Pulmonary artery endothelial cell (primary cell): ENCODE results near the gene SKAP2. TPM values are rescaled to one million over a fixed set of nuclear protein-coding genes. Genes with fewer than 3 reads are reported as not detected.
"Not testable (repeated sequence)": the region's sequence is repeated elsewhere in the genome, so short reads cannot be mapped to it uniquely, and the experiment has no call there.

Experiments used
- DNase-seq: peaks from one replicate; pipeline ENCODE4 v3.0.0-alpha.2; 2011; ENCODE audit warnings: low read depth, low spot score
- total RNA-seq: library from RNA; depleted of rRNA; stranded (reverse); fragments of >200 nt; gene quantifications from 2 replicates; pipeline ENCODE4 v1.2.3, GENCODE V29; 2014

SKAP2 gene
- total RNA-seq, 1 donor from 2014 or later, result 6.7 TPM

DNA sequence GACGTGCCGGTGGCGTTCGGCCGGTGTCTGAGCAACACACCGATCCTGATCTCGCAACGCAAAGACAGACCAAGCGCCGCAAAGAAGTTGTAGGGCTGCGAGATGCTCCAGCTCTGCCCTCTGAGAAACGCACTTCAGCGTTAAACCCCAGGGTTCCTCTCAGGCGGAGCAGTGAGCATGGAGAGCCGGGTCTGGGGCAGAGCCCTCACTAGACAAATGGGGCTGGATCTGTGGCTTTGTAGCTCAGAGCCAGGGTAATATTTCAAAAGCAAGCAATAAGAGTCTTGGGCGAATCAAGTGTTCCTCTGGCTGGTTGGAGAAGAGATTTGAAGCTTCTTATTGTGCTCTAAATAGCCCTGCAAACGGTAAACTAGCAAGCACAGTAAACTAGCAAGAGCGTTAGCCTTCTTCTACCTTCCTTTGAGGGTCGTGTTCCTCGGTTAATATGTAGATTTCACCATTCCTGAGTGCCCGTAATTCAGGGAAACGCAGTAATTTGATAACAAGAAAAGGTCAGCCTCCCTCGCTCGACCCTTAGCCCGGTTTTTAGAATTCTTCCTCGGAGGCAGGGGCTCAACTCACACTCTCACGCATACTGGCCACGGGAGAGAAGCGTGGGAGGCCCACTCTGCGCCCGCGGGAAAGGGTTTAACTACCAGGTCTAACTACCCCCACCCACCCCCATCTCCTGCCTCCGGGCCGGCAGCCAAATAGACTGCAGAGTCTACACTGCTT is 6.7 kb downstream of the SKAP2 start:
- DNase-seq, result no peak

DNA sequence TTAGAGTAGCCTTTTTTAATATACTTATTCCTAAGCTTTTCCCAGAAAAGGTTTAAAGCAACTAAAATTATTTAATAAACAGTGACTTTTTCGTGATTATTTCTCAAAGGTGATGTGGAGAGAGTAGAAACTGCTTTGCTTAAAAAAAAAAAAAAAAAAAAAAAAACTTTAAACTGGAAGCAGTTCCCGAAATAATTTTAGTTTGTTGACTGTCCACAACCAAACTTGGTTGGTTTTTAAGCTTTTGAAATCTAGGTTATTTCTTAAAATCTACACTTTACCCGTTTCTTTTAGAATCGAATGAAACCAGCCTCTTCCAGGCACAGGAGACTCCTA is 7.3 kb downstream of the SKAP2 start:
- DNase-seq, result no peak

DNA sequence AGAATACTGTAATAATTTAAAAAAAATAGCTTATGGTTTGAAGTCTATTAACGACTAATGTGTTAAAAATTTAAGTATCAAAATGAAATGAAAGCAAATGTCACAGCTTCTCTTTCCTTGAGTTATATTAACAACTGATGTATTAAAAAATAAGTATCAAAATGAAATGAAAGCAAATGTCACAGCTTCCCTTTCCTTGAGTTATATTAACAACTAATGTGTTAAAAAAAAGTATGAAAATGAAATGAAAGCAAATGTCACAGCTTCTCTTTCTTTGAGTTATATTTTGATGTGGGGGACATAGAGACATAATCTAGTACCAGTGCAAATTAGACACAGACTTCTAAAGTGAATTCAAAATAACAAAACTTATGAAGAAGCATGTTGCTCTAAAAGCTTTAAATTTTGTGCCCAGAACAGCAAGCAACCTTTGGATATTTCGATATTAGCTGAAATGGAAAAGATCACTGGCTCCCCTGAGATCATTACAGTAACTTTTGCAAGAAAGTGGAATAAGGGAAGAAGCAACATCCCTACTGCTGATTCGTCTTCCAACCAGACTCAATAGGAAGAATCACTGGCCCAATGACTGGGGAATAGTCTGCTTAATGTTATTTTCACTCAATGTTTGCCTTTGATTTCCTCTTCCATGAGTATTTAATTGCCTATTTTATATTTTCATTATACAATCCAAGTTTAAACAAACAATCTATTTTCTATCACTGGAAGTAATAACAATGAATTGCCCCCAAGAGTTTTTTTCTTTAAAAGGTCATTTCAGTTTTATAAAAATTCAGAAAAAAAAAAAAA is 8.0 kb downstream of the SKAP2 start:
- no peak for DNase-seq

DNA sequence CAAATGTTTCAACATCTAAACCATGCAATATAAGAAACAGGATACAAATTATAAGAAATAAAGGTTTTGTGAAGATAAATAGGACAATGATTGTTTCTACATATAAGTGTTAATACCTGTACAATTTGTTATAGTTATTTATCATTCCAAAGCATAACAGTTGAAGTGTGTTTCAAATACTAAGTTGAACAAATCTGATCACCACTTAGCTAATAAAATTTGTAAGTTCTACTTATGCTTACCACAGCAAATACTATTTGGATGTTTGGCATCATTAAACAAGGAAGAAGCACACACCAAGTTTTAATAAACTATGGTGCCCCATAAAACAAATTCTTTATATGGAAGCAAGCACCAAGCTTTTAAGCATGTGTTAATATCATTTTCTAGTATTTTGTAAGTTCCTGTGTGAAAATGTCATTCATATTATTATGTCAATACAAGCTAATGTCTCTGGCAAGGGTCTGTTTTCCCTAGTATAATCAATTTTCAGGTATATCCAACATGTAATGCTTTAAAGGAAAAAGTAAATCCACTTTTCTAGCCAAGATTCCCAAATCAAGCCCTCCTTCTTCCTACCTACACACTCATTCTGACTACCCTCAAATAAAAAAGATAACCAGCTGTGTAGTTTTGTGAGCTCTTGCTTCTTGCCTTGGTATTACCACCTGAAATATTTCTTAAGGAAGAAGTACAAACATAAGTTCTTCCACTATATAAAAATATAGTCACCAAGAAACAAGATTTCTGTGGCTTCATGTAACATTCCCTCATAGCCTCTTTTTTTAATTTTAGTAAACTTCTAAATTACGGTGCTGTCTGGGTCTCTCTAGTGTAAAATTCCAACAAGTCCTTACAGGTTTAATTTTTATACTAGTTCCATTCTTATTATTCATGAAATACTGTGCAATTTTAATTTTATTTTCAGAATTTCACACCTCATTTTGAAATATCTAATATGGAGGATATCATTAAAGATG is 9.2 kb downstream of the SKAP2 start:
- DNase-seq, result no peak

DNA sequence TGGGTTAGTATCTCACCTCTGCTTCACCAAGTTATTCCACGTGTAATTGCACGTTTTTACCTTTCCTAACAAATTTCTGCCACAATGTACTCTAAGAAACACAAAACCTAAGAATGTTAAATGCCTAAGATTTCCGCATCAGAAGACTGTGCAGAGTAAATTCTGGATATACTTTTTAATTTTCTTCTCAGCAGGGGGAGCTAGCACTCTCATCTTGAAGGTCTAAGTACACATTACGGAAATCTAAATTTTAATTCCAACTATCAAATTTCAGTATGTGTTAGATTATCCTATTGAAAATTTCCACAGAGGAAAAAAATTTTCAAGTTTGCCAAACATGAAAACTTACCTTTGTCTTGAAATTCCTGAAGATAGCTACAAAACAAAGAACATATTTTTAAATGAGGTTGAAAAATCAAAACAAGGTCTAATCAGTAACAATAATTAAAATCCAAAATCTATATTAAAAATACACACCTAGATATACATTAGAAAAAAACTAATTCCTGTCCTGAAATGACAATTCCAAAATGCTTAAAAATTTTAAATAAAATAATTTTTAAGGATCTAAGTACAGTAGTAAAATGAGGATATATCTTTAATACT is 10.5 kb downstream of the SKAP2 start:
- DNase-seq, result peak; percentile 19

DNA sequence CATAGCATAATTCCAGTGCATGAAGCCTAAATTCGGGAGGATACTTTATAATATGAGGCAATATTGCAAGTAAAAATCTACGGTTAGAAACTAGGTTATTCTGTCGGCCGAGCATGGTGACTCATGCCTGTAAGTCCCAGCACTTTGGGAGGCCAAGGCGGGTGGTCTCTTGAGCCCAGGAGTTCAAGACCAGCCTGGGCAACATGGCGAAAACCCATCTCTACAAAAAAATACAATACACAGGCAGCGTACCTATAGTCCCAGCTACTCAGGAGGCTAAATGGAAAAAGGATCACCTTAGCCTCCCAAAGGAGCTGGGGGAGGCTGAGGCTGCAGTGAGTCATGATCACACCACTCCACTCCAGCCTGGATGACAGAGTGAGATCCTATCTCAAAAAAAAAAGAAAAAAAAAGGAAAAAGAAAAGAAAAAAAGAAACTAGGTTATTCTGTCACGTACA is 14.2 kb downstream of the SKAP2 start:
- DNase-seq, result no peak

DNA sequence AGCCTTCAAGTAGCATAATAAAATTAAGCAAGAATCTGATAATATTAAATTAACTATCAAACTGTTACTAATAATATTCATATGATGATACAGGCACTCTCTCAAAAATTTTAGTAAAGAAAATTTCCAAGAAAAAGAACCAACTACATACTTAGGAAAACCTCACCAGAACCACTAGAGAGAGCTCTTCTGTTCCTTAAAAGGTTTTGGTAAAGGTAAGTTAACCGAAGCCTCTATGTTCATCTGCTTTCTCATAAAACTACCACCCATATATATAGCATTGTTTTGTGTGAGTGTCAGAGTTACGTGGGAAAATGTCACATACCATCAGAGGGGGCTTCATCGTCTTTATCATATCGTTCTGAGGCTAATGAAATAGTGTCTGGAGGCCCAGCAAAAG is 20.7 kb downstream of the SKAP2 start:
- DNase-seq, result no peak

DNA sequence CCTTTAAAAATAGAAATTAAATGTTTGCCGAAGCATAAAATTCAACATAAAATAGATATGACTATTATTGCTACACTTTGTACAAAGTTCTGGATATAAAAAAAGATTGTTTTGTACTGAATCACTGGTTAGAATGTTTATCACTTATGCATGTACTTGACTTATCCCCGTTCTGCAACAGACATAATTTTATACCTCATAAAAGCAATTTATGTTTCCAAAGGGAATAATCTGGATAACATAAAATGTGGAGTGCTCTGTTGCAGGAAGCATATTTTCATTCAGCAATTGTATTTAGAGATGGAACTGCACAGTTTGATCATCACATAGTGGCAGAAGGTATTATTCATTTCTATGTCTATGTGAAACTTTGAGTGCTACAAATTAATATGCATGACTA is 21.5 kb downstream of the SKAP2 start:
- DNase-seq, result no peak

DNA sequence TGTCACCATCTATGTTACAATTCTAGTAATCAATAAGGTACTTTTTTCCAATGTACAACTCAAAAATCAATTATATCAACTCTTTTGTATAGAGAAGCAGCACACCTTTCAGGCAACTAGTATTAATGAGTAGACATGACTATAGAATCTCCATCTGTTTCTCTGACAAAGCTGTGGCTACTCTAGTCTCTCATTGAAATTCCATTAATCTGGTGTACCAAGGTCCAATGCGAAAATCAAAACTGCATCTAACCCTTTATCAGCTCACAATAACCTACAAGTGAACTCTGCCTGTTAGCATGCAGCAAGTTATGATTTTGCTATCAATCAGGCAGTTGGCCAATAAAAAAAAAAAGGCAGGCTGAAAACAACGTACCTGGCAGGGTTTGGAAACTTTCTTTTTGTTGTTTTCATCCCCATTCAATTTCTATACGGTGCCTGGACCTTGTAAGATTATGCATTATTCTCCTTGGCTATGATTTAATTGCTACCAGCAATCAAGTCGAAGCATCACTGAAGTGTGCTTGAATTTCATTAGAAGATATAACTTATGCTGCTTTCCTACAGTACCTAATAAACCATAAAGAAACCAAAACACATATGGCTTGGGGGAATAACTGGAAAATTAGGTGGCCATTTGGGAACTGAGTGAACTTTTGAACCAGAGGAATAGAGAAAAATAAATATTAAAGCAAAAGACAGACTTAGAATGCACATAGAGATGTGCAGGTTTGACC is 23.2 kb downstream of the SKAP2 start:
- DNase-seq, result no peak

DNA sequence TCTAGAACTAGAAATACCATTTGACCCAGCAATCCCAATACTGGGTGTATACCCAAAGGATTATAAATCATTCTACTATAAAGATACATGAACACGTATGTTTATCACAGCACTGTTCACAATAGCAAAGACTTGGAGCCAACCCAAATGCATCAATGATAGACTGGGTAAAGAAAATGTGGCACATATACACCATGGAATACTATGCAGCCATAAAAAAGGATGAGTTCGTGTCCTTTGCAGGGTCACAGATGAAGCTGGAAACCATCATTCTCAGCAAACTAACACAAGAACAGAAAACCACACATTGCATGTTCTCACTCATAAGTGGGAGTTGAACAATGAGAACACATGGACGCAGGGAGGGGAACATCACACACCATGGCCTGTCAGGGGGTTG is 27.6 kb downstream of the SKAP2 start:
- DNase-seq, result not testable (repeated sequence)

DNA sequence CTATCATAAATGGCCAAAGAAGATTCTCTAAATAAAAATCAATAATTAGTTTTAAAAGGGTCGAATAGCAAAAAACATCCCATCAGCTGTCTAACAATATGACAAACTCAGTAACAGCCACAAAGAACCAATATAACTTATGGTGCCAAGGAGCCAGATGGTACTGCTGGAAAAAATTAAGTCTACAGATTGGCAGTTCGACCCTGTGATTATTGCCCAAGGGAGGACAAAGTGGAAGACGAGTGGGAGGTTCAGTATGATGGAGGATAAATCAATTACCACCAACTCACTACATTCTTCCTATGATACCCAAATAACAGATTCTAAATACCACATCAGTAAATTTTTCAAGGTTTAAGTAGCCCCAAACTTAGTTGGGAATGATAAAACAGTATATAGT is 49.0 kb downstream of the SKAP2 start:
- DNase-seq, result no peak

DNA sequence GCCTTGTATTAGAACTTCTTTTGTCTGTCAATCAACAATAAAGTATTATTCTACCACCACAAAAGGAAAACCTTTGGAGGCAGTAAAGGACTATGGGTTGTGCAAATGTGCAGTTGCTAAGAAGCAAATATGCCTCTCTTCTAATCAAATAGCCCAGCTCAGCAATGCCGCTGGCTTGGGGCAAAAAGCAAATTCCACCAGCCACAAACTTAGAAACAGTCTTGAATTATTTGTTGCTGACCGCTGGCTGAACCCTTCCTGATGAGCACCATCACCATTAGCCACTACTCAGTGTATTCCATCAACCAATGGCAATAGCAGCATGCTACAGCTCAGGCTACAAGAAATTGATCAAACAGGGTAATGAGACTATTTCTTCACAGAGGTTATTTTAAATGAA is 51.0 kb downstream of the SKAP2 start:
- DNase-seq, result no peak

DNA sequence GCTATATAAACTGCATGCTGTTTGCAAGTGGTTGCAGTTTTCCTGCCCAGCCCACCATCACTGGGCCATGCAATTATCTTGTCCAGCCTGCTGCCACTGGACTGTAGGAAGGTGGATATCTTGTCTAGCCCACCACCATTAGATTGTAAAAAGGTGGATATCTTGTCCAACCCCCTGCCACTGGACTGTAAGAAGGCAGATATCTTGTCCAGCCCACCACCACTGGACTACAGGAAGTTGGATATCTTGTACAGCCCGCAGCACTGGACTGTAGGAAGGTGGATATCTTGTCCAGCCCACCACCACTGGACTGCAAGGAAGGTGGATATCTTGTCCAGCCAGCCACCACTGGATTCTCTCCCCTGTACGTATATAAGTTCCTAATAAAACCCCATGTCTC is 69.8 kb downstream of the SKAP2 start:
- no peak for DNase-seq

DNA sequence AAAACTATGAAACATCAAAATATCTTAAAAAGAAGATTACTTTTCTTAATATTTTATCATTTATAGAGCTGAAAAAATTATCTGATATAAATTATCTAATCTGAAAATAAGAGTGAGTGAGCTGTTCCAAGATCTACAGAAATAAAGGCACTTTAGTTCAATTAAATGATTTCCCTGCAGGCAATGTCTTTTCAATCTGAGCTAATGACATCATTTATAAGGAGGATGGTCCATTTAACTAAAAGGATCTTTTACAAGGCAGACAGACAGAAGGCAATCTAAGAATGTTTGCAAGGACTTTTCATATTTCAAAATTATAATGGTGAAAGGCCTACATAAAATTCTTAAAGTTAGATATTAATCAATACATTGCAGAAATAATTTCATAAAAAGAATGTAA is 71.8 kb downstream of the SKAP2 start:
- no peak for DNase-seq

DNA sequence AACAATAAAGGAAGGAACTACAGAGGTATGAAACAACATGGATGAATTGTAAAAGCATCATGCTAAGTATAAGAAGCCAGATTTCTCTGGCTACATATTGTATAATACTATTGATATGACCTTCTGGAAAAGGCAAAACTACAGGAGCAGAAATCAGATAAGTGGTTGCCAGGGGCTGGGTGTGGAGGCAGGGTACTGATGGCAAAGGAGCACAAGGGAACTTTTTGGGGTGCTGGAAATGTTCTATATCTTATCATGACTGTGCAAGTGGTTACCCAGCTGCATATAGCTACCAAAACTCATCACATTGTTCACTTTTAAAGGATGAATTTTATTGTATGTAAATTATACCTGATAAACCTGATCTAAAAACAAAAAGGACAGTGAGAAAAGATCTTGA is 72.4 kb downstream of the SKAP2 start:
- DNase-seq, result no peak

DNA sequence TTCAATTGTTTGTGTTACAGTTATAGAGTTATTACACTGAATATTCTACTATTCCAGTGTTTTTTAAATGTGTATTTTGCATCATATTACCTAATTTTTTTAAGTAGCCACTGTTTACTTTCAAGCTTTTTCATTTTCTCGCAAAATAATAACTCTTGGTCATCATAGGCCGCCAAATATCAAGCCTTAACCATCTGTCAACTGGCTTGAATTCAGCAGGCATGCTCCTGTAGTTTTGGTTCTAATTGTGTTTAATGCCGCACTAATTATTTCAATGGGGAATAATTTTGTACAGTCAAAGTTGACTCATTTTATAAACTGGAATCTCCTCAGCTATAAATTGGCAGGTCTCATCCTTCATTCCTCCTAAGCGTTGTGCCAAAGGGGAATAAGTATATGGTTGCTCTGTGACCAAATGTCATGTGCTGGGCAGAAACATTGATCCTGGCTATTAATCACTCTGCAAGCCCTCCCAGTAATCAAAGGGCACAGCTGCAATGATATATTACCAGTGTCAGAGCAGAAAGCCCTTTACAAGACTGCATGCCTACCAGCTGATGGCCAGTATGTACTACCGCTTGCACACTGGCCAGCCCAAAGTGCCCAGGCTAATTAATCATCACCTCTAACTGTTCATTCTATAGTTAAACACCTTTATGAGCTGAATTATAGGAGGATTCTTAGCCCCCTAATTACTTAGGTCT is 74.8 kb downstream of the SKAP2 start:
- no peak for DNase-seq

DNA sequence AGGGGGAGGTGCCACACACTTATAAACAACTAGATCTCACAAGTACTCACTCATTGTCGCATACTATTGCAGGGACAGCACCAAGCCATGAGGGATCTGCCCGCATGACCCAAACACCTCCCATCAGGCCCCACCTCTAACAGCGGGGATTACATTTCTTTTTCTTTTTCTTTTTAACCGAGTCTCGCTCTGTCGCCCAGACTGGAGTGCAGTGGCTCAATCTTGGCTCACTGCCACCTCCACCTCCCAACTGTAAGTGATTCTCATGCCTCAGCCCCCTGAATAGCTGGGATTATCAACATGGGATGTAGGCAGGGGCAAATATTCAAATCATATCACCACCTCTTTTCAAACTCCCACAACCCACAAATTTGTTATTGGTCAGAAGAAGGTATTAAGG is 76.7 kb downstream of the SKAP2 start:
- DNase-seq, result no peak

DNA sequence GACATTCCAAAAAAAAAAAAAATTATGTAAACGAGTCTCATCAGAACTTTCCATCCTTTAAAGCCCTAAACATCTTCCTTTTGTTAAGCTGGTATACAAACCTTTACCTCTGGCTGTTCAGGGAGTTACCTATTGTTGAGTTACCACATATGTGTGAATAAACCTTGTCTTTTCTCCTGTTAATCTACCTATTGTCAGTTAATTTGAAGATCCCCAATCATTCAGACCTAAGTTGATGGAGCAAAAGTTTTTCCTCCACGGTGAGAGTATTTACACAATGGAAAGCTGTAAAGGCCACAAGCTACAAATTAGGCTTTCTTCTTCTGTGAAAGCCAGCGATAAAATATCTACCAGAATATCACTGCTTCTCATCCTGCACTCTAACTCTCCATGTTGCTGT is 80.3 kb downstream of the SKAP2 start:
- no peak for DNase-seq

DNA sequence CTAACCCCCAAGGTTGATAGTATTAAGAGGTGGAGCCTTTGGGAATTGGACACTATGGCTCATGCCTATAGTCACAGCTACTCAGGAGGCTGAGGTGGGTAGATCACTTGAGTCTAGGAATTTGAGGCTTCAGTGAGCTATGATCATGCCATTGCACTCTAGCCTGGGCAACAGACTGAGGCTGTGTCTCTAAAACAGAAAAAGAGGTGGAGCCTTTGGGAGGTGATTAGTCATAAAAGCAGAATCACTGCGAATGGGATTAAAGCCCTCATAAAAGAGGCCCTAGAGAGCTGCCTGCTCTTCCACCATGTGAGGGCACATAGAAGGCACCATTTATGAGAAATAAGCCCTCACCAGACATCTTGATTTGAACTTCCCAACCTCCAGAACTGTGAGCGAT is 81.9 kb downstream of the SKAP2 start:
- DNase-seq, result no peak

DNA sequence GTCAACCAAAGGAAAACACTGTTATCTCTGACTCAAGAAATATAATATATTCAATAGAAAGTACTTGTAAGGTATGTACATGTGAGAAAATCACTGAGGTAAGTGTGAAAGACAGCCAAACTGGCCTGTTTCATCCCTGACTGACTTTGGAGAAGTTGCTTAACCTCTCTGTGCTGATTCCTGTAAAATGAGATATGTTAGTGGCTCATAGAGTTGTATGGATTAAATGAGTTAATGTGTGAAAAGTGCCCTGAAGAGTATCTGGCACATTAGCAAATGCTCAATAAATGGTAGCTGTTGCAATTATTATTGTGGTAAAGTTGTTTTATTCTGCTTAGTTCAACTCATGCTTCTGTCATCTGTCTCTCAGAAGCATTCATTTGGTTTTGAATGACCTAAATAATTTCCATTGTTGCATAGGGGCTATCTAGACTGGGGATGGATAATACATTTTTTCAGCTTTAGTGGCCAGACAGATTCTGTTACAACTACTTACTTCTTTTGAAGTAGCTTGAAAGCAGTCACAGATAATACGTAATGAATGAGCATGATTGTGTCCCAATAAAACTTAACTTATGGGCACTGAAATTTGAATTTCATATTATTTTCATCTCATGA is 84.3 kb downstream of the SKAP2 start:
- DNase-seq, result no peak
